Measurements from ENCODE around the gene XXYLT1.
"Not testable (repeated sequence)": the region's sequence is repeated elsewhere in the genome, so short reads cannot be mapped to it uniquely, and the experiment has no call there.

Gene XXYLT1

GRCh38 chr3:195230244-195230643, 40.7 kb downstream of the XXYLT1 start:
- H3K9ac ChIP-seq (ENCODE audit: low read depth, low read length) = no peak overlapping the region
- H3K9me3 ChIP-seq (ENCODE audit: control insufficient read depth, insufficient read depth, low read length) = no peaks in the 10 kb centered on the region
- peaks cover 2% of the 10 kb centered on the region for H3K36me3 ChIP-seq (ENCODE audit: control insufficient read depth, insufficient read depth, low read length)
- no peak overlapping the region for H3K4me3 ChIP-seq (ENCODE audit: low read depth, low read length)
- no peaks in the 10 kb centered on the region for H3K4me1 ChIP-seq (ENCODE audit: control insufficient read depth, insufficient read depth, low read length)
- H3K27me3 ChIP-seq (ENCODE audit: control insufficient read depth, insufficient read depth, low read length) = no peaks in the 10 kb centered on the region

- H3K4me1 ChIP-seq (ENCODE audit: control insufficient read depth, insufficient read depth, low read length); H3K9ac ChIP-seq (ENCODE audit: low read depth, low read length); H3K36me3 ChIP-seq (ENCODE audit: control insufficient read depth, insufficient read depth, low read length); H3K9me3 ChIP-seq (ENCODE audit: control insufficient read depth, insufficient read depth, low read length); H3K27me3 ChIP-seq (ENCODE audit: control insufficient read depth, insufficient read depth, low read length); H3K4me3 ChIP-seq (ENCODE audit: low read depth, low read length): not testable (repeated sequence)
These were observed 42.1 kb downstream of the XXYLT1 start for GRCh38 chr3:195228886-195229285.

- H3K4me1 ChIP-seq (ENCODE audit: control insufficient read depth, insufficient read depth, low read length) = peaks cover 6% of the 10 kb centered on the region
- no peak overlapping the region for H3K9ac ChIP-seq (ENCODE audit: low read depth, low read length)
- H3K9me3 ChIP-seq (ENCODE audit: control insufficient read depth, insufficient read depth, low read length) = no peaks in the 10 kb centered on the region
- H3K36me3 ChIP-seq (ENCODE audit: control insufficient read depth, insufficient read depth, low read length) = peaks cover 3% of the 10 kb centered on the region
- no peaks in the 10 kb centered on the region for H3K27me3 ChIP-seq (ENCODE audit: control insufficient read depth, insufficient read depth, low read length)
- no peak overlapping the region for H3K4me3 ChIP-seq (ENCODE audit: low read depth, low read length)
These were observed 43.1 kb downstream of the XXYLT1 start for GRCh38 chr3:195227871-195228270.

- Histone ChIP-seq H3K9ac (ENCODE audit: low read depth, low read length) (no peak overlapping the region), H3K9me3 (ENCODE audit: control insufficient read depth, insufficient read depth, low read length) (no peaks in the 10 kb centered on the region), H3K36me3 (ENCODE audit: control insufficient read depth, insufficient read depth, low read length) (peaks cover 3% of the 10 kb centered on the region), H3K4me1 (ENCODE audit: control insufficient read depth, insufficient read depth, low read length) (peaks cover 6% of the 10 kb centered on the region), H3K27me3 (ENCODE audit: control insufficient read depth, insufficient read depth, low read length) (no peaks in the 10 kb centered on the region), H3K4me3 (ENCODE audit: low read depth, low read length) (no peak overlapping the region)
These were observed 44.0 kb downstream of the XXYLT1 start for GRCh38 chr3:195226900-195227447.

- no peak overlapping the region for H3K9ac ChIP-seq (ENCODE audit: low read depth, low read length)
- H3K9me3 ChIP-seq (ENCODE audit: control insufficient read depth, insufficient read depth, low read length) = no peaks in the 10 kb centered on the region
- no peak overlapping the region for H3K4me3 ChIP-seq (ENCODE audit: low read depth, low read length)
- no peaks in the 10 kb centered on the region for H3K27me3 ChIP-seq (ENCODE audit: control insufficient read depth, insufficient read depth, low read length)
- peaks cover 4% of the 10 kb centered on the region for H3K36me3 ChIP-seq (ENCODE audit: control insufficient read depth, insufficient read depth, low read length)
- H3K4me1 ChIP-seq (ENCODE audit: control insufficient read depth, insufficient read depth, low read length) = peaks cover 6% of the 10 kb centered on the region
These were observed 44.5 kb downstream of the XXYLT1 start for GRCh38 chr3:195226445-195226844.

DNA sequence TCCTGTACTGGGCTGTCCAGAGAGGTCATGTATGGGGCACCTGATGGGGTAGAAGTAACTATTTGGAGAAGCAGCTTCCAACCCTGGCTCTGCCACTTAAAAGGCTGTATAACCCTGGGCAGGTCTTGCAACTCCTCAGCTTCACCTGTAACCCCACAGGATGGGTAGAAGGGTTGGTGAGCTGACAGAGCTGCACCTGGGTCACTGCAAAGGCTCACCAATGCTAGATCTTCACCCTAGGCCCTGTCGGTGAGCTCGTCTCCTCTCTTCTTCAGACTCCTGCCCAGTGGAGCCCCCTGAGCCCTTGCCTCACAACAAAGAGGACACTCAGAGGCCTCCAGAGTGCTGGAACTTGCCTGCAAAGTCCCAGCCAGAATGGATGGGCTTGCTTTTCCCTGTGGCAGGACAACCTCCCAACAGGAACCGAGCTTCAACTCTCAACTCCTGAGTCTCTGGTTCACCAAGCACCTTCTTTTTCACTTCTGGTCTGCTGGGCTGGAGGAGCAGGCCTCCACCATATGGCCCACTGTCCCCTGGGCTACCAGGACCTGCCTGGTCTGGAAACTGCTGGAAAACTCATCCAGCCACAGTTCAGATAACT, 45.9 kb downstream of the XXYLT1 start:
- Histone ChIP-seq H3K9me3 (ENCODE audit: control insufficient read depth, insufficient read depth, low read length) (no peaks in the 10 kb centered on the region), H3K4me3 (ENCODE audit: low read depth, low read length) (no peak overlapping the region), H3K27me3 (ENCODE audit: control insufficient read depth, insufficient read depth, low read length) (no peaks in the 10 kb centered on the region), H3K4me1 (ENCODE audit: control insufficient read depth, insufficient read depth, low read length) (peaks cover 6% of the 10 kb centered on the region), H3K36me3 (ENCODE audit: control insufficient read depth, insufficient read depth, low read length) (peaks cover 5% of the 10 kb centered on the region), H3K9ac (ENCODE audit: low read depth, low read length) (no peak overlapping the region)

- peaks cover 5% of the 10 kb centered on the region for H3K36me3 ChIP-seq (ENCODE audit: control insufficient read depth, insufficient read depth, low read length)
- H3K9me3 ChIP-seq (ENCODE audit: control insufficient read depth, insufficient read depth, low read length) = no peaks in the 10 kb centered on the region
- no peaks in the 10 kb centered on the region for H3K27me3 ChIP-seq (ENCODE audit: control insufficient read depth, insufficient read depth, low read length)
- H3K4me3 ChIP-seq (ENCODE audit: low read depth, low read length) = no peak overlapping the region
- H3K9ac ChIP-seq (ENCODE audit: low read depth, low read length) = no peak overlapping the region
- H3K4me1 ChIP-seq (ENCODE audit: control insufficient read depth, insufficient read depth, low read length) = peaks cover 6% of the 10 kb centered on the region
These were observed 46.6 kb downstream of the XXYLT1 start for GRCh38 chr3:195224156-195224979.

- Histone ChIP-seq H3K36me3 (ENCODE audit: control insufficient read depth, insufficient read depth, low read length) (peaks cover 5% of the 10 kb centered on the region), H3K4me3 (ENCODE audit: low read depth, low read length) (no peak overlapping the region), H3K4me1 (ENCODE audit: control insufficient read depth, insufficient read depth, low read length) (peaks cover 6% of the 10 kb centered on the region), H3K9ac (ENCODE audit: low read depth, low read length) (no peak overlapping the region), H3K27me3 (ENCODE audit: control insufficient read depth, insufficient read depth, low read length) (no peaks in the 10 kb centered on the region), H3K9me3 (ENCODE audit: control insufficient read depth, insufficient read depth, low read length) (no peaks in the 10 kb centered on the region)
These were observed 48.9 kb downstream of the XXYLT1 start for GRCh38 chr3:195221876-195222617.

DNA sequence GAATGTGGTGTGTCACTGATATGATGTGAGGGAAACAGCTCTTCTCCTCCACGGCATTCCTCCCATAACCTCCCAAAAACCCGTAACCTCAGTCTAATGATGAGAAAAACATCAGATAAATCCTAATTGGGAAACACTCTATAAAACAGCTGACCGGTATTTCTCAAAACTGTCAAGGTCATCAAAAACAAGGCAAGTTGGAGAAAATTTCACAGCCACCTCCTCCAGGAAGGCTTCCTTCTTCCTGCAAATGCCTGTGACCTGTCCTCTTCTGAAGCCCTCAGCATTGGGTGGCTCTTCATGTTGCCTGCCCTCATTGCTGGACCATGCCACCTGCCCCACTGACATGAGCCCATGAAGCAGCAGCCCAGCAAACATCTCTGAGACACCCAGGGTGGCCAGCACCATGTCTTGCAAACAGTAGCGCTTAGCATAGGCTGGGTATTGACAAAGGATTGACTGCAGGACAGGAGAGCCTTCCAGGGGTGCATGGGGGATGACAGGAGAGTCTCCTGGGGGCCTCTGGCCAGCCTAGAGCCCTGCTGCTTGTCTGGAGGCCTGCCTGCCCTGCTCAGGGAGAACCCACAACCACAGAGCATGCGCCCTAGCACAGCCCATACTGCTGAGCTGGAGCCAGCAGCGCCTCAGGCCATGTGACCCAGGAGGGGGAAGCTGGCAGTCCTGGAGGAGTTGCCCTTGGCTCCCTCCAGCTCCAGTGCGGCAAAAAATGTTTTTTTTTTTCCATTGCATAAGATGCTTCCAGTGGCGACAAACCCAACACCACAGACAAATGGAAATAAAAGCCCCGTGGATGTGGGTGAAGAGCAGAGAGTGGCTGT, 49.7 kb downstream of the XXYLT1 start:
- H3K4me1 ChIP-seq (ENCODE audit: control insufficient read depth, insufficient read depth, low read length) = peaks cover 6% of the 10 kb centered on the region
- no peak overlapping the region for H3K9ac ChIP-seq (ENCODE audit: low read depth, low read length)
- no peak overlapping the region for H3K4me3 ChIP-seq (ENCODE audit: low read depth, low read length)
- H3K36me3 ChIP-seq (ENCODE audit: control insufficient read depth, insufficient read depth, low read length) = peaks cover 5% of the 10 kb centered on the region
- H3K9me3 ChIP-seq (ENCODE audit: control insufficient read depth, insufficient read depth, low read length) = no peaks in the 10 kb centered on the region
- H3K27me3 ChIP-seq (ENCODE audit: control insufficient read depth, insufficient read depth, low read length) = no peaks in the 10 kb centered on the region

DNA sequence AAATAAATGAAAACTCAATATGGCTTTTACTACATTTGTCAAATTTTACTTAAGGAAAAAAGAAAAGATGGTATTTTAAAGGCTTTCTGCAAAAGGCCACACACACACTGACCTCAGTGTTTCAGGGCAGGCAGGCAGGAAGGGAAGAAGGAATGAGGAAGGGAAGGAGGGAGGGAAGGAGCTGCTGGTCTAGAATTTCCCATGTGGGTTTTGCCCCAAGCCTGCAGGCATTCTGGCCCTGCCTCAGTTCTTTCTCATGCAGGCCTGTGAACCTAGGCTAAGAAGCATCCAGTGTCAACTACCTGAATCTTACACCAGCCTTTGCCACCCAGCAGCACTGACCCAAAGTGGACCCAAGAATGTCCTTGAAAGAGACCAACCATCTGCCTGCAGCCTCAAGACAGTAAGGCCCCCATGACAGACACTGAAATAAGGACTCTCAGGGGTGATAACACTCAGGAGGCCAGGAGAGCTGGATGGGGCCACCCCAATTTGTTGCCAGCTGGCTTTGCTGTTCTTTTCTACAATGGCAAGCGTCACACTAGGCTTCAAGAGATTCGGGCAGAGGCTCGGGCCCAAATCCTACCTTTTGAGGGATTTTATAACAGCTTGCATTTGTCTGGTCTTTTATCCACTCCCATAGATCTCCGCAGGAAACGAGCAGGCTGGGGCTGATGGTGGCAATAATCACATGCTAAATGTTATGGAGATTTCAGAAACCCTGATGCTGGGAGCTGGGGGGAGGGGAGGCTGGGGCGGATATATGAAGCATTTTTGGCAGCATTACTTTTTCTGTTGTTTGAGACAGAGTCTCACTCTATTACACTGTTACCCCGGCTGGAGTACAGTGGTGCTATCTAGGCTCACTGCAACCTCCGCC, 51.4 kb downstream of the XXYLT1 start:
- Histone ChIP-seq H3K4me3 (ENCODE audit: low read depth, low read length) (no peak overlapping the region), H3K4me1 (ENCODE audit: control insufficient read depth, insufficient read depth, low read length) (peaks cover 3% of the 10 kb centered on the region), H3K9ac (ENCODE audit: low read depth, low read length) (no peak overlapping the region), H3K9me3 (ENCODE audit: control insufficient read depth, insufficient read depth, low read length) (no peaks in the 10 kb centered on the region), H3K27me3 (ENCODE audit: control insufficient read depth, insufficient read depth, low read length) (no peaks in the 10 kb centered on the region), H3K36me3 (ENCODE audit: control insufficient read depth, insufficient read depth, low read length) (peaks cover 2% of the 10 kb centered on the region)

Data from iPS-15b (cell line).